Right renal cortex interstitium (tissue), 3 donors: ENCODE data around the gene EPHA1. TPM values are rescaled to one million over a fixed set of nuclear protein-coding genes. Genes with fewer than 3 reads are reported as not detected.
"Not testable (repeated sequence)": the region's sequence is repeated elsewhere in the genome, so short reads cannot be mapped to it uniquely, and the experiment has no call there.

ENCODE experiments used
- DNase-seq, 3 donors: peaks; one replicate each; pipeline ENCODE4 v3.0.0-alpha.2; 2013; ENCODE audit warnings: low read depth in 3 of 3, low spot score in 2 of 3
- polyA plus RNA-seq, 3 donors: library from polyadenylated mRNA; unstranded; fragments of 120-200 nt; gene quantifications; one replicate each; pipeline ENCODE4 v1.2.1, GENCODE V29; 2013; ENCODE audit not compliant: insufficient read length in 3 of 3

The EPHA1 gene
- polyA plus RNA-seq, 3 donors: 15.7 to 19.1 (median 17.0) TPM

GRCh38 chr7:143406002-143406357 is 2.7 kb downstream of the EPHA1 start:
- DNase-seq: no peak

GRCh38 chr7:143405173-143406001 is 3.3 kb downstream of the EPHA1 start:
- no peak for DNase-seq

- not testable (repeated sequence) for DNase-seq
Measured at GRCh38 chr7:143402233-143402632, 6.4 kb downstream of the EPHA1 start.

- no peak for DNase-seq
Measured at GRCh38 chr7:143401265-143401664, 7.4 kb downstream of the EPHA1 start.

DNA sequence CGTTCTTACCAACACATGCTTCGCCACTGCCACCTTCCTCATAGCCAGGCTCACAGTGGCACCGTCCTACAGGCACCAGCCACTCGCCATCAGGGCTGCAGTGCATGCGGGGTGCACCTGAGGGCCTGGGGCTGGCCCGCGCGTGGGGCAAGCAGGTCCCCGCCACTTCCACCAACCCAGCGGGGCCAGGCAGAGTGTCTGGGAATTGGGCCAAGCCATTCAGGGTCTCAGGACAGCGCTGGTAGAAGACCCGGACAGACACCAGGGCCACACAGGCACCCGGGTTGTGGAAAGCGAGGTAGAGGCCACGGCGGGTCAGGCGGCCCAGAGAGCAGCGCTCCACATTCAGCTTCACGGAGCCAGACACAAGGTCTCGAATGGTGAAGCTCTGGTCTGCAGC is 9.0 kb downstream of the EPHA1 start:
- no peak for DNase-seq

- no peak for DNase-seq
Measured at GRCh38 chr7:143399151-143399550, 9.5 kb downstream of the EPHA1 start.

- DNase-seq: no peak
Measured at GRCh38 chr7:143398616-143399015, 10.0 kb downstream of the EPHA1 start.

- DNase-seq: no peak
Measured at GRCh38 chr7:143397710-143398530, 10.7 kb downstream of the EPHA1 start.

DNA sequence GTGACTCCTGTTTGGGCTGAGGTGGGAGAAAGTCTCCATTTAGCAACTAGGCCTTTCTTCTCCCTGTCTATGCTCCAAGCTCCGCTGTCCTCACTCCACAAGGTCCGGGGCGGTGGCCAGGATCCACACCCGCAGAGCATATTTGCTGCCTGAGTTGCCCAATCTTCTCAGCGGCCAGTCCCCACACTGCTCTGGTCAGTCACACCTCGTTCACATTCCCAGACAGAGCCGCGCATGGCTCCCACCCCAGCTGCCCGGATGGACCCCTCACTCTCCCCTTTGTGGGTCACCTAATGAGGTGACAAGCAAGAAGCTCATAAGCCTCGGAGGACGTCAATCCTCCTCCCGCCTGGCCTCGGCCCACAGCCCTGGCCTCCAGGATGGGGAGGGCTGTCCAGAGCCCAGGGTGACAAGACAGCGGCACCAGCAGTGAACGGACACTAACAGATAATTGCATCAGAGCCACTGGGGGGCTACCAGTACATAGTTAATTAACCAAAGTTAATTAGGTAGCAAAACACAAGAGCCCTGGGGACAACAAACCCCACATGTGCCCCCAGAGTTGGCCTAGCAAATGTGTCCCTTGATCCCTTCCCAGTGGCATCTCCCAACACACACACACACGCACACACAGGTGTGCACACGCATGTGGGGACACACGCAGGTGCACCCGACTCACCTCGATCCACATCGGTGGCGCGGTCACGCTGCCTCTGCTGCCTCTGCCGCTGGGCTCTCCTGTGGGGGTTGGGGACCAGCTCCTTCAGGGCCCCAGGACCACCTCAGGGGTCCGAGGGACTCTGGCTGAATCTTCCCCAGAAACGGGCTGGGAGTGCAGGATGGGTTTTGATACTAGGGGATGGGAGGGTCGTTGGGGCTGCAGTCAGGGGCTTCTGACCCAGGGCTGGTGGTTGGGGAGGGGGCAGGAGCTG is 11.8 kb downstream of the EPHA1 start:
- no peak for DNase-seq

- no peak for DNase-seq
Measured at GRCh38 chr7:143396182-143396581, 12.5 kb downstream of the EPHA1 start.

DNA sequence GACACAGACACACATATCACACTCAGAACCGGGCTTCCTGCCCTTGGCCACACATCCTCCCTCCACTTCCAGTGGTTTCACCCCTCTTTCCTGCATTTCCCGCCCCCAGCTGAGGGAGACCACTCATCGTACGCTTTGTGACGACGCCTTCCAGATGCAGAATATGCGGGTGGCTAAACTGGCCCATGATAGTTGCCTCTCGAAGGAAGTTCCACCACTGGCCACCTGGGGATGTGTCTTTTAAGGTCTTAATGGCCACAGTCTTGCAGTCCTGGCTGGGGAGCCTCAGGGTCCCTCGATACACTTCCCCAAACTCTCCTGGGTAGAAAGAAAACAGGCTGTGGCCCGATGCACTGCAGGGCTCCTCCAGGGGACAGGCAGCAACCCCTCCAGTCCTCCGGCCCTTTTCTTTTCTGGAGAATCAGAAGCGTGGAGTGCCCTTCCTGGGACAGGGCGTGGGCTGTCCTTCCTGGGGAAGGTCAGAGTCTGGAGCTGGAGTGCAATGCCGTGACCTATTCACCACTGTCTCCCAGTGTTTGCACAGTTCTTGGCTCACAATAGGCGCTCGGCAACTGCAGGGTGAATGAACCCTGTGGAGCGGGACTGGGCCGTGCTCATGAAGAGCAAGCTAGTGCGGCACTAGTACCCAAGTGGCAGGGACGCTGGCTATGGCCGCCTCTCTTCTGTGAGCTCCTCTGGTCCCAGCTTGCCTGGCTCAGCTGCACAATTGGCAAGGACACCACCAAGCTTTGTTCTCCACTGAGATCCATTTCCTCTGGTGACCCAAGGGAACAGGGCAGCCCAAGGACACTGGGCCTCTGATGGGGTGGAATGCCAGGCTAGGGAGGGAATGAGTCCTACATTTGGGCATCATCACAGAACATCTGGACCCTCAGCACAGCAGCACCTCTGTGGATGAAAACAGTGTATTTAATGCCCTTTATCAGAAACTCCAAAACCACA is 13.2 kb downstream of the EPHA1 start:
- no peak for DNase-seq

DNA sequence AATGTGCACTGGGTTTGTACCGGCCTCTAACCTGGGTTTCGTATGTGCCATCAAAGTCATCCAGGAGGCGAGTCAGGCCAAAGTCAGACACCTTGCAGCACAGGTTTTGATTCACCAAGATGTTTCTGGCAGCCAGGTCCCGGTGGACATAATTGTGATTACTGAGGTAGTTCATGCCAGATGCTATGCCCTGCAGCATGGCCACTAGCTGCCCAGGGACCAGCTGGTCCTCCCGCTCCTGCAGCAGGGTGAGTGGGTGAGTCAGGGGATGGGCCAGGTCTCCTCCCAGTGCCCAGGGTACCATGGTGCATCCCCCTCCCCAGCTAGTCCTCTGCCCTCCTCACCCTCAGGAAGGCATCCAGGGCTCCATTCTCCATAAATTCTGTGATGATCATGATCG is 13.9 kb downstream of the EPHA1 start:
- no peak for DNase-seq

- no peak for DNase-seq
Measured at GRCh38 chr7:143394068-143394467, 14.6 kb downstream of the EPHA1 start.

- no peak for DNase-seq
Measured at GRCh38 chr7:143393267-143394041, 15.2 kb downstream of the EPHA1 start.

- DNase-seq: no peak
Measured at GRCh38 chr7:143392875-143393266, 15.8 kb downstream of the EPHA1 start.

DNA sequence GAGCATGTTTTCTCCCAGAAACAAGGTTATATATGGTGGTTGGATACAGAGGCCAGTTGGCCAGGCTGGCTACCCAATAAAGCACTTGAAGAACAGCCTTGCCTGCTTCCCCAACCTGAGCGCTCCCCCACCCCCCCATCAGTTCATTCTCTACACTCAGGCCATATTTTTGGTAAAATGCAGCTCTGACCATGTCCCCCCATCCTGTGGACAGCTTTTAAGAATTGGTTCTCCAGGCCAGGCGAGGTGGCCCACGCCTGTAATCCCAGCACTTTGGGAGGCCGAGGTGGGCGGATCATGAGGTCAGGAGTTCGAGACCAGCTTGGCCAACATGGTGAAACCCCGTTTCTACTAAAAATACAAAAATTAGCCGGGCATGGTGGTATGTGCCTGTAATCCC is 16.2 kb downstream of the EPHA1 start:
- not testable (repeated sequence) for DNase-seq

GRCh38 chr7:143391462-143392404 is 16.9 kb downstream of the EPHA1 start:
- DNase-seq: no peak

DNA sequence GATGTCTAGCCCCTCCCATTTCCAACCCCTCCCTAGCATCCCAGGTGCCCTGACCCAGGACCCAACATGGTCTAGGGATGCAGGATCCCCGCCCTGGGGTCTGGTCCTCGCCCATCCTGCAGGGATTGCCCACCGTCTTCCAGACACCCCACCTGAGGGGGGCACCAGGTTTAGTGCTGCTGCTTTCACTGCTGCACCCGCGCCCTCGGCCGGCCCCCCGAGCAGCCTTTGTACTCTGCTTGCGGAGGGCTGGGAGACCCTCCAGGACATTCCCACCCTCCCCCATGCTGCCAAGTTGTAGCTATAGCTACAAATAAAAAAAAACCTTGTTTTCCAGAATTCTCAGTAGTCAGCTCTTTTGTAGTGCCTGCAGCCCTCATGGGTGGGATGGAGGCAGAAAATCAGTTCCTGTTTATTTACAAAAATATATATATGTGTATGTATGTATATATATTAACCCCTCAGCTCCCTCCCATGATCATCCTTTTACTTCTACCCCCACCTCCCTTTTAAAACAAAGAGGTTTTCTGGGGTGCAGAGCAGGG is 17.8 kb downstream of the EPHA1 start:
- no peak for DNase-seq
